ENCODE measurements around the gene DNM1.

DNA sequence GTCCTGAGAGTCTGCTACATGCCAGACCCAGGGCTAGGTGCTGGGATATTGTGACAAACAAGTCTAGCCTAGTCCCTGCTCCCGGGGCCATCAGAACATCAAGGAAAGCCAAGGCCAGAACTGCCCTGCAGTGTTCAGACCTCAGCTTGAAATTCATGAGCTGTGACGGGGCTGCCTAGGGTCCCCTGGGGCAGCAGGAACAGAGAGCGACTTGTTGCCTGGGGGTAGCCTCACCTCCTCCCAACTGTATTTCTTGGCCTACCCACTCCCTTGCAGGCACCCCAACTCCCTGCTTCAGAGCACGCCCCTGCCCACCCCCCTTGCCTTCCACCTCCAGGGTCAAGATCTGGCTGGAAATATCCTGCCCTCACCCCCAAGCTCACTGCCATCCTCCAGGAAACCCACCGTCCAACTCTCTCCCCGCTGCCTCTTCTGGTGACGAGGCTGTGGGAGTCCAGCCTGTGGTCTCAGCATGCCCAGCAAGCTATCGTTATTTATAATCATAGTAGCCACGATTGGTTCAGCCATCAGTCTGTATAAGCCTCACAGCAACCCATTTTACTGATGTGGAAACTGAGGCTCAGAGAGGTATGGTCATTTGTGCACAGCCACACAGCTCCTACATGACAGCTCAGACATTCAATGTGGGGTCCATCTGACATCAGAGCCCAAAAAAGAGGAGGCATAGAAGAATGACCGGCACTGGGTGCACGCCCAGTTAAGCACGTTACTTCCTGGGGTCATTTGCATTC lies 10.7 kb downstream of the DNM1 start:
- TF ChIP-seq, protein P1, sequence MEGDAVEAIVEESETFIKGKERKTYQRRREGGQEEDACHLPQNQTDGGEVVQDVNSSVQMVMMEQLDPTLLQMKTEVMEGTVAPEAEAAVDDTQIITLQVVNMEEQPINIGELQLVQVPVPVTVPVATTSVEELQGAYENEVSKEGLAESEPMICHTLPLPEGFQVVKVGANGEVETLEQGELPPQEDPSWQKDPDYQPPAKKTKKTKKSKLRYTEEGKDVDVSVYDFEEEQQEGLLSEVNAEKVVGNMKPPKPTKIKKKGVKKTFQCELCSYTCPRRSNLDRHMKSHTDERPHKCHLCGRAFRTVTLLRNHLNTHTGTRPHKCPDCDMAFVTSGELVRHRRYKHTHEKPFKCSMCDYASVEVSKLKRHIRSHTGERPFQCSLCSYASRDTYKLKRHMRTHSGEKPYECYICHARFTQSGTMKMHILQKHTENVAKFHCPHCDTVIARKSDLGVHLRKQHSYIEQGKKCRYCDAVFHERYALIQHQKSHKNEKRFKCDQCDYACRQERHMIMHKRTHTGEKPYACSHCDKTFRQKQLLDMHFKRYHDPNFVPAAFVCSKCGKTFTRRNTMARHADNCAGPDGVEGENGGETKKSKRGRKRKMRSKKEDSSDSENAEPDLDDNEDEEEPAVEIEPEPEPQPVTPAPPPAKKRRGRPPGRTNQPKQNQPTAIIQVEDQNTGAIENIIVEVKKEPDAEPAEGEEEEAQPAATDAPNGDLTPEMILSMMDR (IDR thresholded peaks at IDR 0.05; ENCODE audit: borderline replicate concordance, extremely low read depth, low read length, poor library complexity, severe bottlenecking): no peak
- TF ChIP-seq EZH2 (IDR thresholded peaks at IDR 0.05; ENCODE audit: borderline replicate concordance, low read depth, low read length, severe bottlenecking): no peak

Measured in DND-41 (cell line).